HG02571 (cell line): ENCODE data around the gene PCDH8.

ENCODE experiments used
- ATAC-seq: cut with Tn5 transposase; IDR thresholded peaks from one replicate; pipeline ENCODE4 v1.9.1; 2021; ENCODE audit warnings: mild to moderate bottlenecking, moderate library complexity; ENCODE audit not compliant: unreplicated experiment

PCDH8 gene

DNA sequence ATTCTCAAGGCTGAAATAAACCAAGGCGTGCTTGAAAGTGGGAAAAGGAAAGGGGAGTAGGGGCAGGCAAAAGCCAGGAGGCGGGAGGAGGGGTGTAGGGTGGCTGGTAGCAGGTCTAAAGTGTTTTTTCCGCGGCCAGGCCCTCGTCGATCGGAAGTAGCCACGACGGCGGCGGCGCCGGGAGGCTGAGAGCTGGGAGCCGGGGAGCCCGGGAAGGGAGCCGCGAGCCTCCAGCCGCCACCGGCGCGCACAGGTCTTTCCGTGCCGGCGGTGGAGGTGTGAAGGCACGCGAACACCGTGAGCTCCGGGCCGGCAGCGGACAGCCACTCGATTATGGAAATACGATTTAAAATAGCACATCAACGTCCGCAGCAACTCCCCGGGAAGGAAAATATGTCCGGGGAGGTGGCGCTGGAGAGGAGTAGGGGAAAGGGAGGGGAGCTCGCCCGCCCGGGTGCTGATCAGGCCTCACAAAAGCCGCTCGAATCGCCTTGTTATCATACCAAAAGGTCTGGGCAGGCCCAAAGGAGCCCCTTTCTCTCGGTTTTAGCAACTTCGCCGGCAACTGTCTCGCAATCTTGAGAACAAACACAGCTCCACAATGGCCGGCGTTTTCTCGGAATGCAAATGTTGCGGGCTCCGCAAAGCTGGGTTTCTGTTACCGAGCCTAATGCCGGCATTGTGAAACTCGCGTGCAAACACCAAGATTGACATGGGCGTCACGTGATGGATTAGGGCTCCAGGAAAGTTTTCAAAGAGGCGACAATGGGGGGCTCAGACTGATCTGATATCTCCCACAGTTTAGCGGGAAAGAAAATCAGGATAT is 2.9 kb upstream of the PCDH8 start:
- ATAC-seq: peak; percentile 88

DNA sequence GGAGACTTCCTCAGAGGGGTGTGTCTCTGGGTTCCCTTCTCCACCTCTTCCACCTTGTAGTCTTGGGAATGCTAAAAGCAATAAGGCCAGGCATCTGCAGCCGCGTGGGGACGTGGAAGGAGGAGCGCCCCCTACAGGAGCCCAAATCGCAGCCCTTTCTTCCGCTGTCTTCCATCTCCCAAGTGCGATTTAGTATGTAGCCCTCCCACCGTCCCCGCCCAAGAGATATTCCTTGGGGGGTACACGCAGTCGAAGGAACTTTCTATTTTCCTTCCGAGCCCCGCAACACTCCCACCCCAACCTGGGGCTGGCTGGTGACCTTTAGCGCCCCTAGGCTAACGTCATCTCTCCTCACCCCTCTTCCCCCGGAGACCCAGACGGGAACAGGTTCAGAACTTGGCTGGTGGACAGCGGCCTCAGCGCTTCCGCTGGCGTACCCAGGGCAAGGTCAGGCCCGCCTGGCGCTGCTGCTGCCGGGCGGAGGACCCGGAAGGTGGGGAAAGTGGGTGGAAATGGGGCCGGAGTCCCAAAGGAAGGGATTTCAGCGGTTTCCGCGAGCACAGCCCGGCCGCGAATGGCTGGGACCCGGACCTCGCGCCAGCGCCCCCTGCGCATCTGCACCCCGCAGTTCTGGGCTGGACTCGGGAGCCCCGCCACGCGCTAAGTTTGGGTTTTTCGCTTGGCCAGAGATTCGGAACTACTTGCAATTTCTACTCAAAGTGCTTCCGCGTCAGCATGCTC is 2.1 kb upstream of the PCDH8 start:
- peak; percentile 45 for ATAC-seq

- no peak for ATAC-seq
Measured at GRCh38 chr13:52850072-52850395, 1.6 kb upstream of the PCDH8 start.

DNA sequence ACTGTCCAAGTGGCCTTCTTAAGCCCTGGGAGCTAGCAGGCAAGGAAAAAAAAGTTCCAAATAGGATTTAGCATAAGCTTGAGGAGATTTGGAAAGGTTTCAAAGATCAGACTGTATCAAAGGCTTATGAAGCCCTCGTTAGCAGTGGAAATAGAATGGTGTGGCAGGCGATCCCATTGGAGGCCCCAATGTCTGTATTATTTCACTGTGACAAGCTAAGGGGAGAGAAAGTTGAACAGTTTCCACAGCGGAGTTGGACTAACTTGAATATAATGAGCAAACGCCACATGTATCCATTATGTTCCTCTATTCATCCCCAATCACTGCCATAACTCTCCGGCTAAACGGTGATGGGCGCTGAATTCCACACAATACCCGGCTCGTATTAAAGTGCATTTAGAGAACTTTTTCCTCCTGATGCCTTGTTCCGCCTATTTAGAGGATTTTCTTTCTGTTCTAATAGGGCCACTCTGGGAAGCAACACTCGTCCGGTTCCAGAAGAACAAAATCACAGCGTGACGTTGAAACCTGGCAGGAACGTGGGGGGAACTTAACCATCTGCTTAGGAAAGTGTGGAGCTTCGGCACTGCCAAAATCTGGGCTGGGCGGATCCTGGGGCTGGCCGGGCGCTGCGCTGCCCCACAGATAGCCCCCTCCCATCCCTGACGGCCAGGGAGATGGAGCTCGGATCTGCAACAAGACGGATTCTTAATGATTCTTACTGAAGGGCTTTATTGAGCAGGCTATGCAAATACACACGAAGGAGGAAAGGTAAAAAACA is 1.0 kb upstream of the PCDH8 start:
- no peak for ATAC-seq

DNA sequence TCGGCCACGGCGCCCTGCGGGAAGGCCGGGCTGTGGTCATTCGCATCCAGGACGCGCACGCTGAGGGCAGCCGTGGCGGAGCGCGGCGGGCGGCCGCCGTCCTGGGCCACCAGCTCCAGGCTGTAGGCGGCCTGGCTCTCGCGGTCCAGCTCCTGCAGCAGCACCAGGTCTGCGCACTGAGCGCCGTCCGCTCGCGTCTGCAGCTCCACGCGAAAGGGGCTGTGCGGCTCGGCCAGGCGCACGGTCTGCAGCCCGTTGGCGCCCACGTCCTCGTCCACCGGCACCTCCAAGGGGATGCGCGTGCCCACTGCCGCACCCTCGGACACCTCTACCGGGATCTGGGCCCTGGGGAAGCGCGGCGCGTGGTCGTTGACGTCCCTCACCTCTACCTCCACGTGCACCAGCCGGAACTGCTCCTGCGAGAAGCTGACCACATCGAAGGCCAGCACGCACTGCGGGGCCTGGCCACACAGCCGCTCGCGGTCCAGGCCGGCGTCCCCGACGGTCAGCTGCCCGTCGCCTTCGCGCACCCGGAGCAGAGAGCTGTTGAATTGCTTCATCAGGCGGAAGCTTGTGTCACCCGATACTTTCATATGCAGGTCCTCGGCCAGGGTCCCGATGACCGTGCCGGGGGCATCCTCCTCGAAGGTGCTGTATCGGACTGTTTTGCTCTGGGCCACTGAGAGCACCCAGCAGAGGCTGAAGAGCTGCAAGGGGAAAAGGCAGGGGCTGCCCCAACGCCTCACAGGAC is 583 bp downstream of the PCDH8 start:
- ATAC-seq: no peak

DNA sequence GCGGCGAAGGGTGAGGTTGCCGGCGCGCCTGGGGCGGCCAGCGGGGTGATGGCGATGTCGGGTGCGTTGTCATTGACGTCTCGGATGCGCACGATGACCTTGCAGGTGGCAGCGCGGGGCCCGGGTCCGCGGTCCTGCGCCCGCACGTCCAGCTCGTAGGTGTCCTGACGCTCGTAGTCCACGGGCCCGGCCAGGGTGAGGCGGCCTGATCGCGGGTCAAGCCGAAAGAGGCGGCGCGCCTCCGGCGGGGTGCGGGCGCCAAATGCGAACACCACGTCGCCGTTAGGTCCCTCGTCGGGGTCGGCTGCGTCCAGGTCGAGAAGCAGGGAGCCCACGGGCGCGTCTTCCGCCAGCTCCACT is 1.1 kb downstream of the PCDH8 start:
- ATAC-seq: no peak

DNA sequence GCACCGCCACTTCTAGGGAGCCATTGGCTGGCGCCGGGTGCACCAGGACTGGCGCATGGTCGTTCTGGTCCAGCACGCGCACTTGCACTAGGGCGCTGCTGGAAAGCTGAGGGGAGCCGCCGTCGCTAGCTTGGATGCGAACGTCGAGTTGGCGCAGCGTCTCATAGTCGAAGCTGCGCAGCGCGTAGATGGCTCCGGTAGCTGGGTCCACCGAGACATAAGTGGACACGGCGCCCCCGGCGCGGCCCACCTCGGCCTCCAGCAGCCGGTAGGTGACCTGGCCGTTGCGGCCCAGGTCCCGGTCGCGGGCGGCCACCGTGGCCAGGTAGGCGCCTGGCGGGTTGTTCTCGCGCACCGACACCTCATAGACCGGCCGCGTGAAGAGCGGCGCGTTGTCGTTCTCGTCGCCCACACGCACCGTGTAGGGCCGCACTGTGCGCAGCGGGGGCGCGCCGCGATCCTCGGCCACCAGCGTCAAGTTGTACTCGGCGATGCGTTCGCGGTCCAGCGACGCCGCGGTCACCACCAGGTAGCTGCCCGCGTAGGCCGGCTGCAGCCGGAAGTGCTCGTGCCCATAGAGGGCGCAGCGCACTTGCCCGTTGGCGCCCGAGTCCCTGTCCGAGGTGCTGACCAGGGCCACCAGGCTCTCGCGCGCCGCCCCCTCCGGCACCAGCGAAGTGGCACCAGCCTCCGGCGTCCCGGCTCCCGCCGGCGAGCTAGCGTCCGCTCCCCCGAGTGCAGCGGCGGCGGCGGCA is 1.7 kb downstream of the PCDH8 start:
- no peak for ATAC-seq

GRCh38 chr13:52845766-52846566 is 2.5 kb downstream of the PCDH8 start:
- no peak for ATAC-seq

DNA sequence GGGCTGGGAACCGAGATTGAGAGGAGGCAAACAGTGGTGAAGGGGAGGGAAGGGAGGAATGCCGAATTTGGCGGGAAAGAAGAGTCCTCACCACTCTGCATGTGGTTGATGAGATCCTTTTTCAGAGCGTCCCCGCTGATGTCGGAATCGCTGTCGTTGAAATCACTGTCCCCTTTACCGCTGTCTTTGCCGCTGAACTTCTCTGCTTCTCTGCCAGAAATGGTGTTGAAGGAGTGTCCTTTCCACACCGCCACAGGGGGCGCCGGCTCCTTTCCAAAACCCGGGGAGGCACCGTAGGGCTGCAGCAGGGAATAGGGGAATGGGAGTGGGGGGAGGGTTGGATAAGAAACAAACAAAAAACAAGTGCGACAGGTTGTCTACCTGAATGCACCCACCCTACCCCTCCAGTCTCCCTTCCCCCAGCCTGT is 3.1 kb downstream of the PCDH8 start:
- ATAC-seq: no peak

DNA sequence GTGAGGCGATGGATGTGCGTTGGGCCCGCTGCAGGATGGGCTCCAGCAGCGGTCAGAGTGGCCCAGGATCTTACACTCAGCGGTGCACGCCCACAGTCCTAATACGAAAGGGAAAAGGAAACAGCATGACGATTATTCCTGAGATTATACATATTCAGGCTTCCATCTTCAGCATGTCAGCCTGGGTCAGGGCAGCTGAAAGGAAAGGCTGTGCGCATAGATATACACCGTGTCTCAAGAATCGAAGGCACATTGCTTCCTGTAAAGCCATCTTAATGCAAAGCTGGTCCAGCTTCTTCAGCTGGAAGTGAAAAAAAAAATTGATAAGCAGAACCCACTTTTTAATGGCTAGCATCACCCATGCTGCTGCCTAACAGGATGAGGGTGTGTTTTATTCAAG is 3.6 kb downstream of the PCDH8 start:
- no peak for ATAC-seq

- ATAC-seq: no peak
Measured at GRCh38 chr13:52842441-52842840, 6.0 kb downstream of the PCDH8 start.

DNA sequence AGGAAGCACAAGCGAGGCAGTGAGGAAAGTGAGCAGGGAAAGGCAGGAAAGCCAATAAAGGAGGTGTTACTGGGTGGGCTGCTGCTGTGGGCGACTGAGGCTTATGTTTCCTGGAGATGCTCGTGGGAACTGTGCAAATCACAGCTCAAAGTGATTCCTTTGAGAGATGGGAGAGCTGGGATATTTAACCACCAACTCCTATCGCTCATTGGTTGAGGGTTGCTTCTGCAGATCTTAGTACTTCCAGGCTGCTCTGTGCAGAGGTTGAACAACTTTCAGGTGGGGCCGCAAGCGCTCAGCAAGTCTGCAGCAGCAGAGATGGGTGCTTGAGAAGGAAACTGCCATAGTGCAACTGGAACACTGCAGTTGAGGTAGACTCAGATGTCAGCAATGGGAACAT is 8.4 kb downstream of the PCDH8 start:
- ATAC-seq: no peak

DNA sequence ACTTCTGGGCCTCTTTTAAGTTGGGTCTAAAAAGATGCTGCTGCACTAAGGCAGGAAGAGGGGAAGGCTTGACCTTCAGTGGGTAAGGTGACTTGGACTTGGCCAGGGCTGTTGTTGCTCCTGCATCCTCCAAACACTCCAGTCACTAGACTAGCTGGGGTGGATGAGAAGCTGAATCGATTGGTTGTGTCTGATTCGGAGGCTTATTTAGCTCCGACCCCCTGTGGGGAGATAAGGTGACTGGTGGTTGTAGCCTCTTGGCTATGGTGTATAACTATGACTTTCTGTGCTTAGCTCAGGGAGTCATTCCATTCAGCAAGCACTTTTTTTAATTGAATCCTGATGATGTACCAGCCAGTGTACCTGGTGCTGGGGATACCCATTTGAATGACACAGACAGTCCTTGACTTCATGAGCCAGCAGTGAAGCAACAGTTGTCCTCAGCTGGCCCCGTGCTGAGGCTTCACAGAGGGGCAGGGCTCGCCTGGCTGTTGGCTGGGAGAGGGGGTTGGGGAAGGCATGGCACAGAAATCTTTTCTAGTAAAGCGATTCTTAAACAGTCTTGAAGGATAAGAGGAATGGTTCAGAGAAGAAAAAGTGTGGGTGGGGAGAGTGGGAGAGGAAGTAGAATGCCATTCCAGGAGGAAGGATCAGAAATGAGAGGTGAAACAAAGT is 9.9 kb downstream of the PCDH8 start:
- ATAC-seq: no peak

- ATAC-seq: no peak
Measured at GRCh38 chr13:52837850-52838249, 10.6 kb downstream of the PCDH8 start.

DNA sequence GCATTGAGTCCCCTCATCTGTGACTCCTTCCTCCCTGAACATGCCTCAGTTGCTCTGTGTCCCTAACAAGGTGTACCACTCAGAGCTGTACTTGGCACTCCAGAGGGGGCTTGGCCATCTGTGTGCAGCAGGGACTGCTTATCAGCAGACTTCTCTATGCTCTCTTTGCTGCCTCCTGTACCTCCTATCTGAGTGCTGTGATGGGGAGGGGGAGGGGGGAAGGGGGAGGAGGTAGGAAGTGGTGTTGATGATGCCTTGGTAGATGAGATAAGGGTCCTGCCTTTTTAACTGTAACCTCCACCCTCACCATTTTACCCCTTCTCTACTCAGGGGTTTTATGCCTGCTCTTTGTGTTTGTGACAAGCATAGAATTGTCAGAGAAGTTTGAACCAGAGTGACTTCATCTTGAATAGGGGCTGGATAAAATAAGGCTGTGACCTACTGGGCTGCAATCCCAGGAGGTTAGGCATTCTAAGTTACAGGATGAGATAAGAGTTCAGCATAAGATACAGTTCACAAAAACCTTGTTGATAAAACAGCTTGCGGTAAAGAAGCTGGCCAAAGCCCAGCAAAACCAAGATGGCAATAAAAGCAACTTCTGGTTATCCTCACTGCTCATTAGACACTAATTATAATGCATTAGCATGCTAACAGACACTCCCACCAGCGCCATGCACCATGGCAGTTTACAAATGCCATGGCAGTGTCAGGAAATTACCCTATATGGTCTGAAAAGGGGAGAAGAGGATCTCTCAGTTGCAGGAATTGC is 13.2 kb downstream of the PCDH8 start:
- ATAC-seq: no peak

GRCh38 chr13:52833296-52833875 is 15.1 kb downstream of the PCDH8 start:
- ATAC-seq: no peak

GRCh38 chr13:52832313-52832712 is 16.1 kb downstream of the PCDH8 start:
- ATAC-seq: no peak

DNA sequence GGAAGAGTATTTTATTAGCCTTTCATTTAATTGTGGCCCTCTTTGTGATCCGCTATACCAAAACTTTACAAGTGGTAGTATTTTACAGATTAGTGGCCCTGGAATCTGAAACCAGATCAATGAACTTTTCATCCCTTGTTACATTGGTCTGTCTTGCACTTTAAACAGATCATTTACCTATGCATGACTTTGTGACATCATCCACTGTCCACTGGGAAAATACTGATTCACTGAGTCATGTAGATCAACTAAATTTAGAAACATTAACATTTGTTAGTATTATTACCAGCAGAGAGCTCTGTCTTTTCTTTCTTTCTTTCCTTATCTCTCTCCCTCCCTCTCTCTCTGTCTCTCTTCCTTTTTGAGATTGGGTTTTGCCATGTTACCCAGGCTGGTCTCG is 17.5 kb downstream of the PCDH8 start:
- ATAC-seq: no peak
